Measurements from ENCODE around the gene ACSM5.

ACSM5 gene

GRCh38 chr16:20372701-20373100 is 36.6 kb upstream of the ACSM5 start:
- Histone ChIP-seq H3K36me3 (ENCODE audit: control insufficient read depth, insufficient read depth, low read length) (no peaks in the 10 kb centered on the region), H3K27me3 (ENCODE audit: control insufficient read depth, insufficient read depth, low read length) (no peaks in the 10 kb centered on the region), H3K4me1 (no peaks in the 10 kb centered on the region), H3K79me2 (no peaks in the 10 kb centered on the region), H3K4me2 (ENCODE audit: low read length) (no peak overlapping the region), H3K9ac (no peak overlapping the region), H2AFZ (no peak overlapping the region), H3K9me3 (ENCODE audit: control insufficient read depth, low read length) (no peaks in the 10 kb centered on the region), H3K4me3 (ENCODE audit: low read depth, low read length) (no peak overlapping the region), H3K27ac (no peak overlapping the region)
- no peak for TF ChIP-seq CTCF (IDR thresholded peaks at IDR 0.05)

- Histone ChIP-seq H2AFZ (no peak overlapping the region), H3K27ac (no peak overlapping the region), H3K4me2 (ENCODE audit: low read length) (no peak overlapping the region), H3K79me2 (no peaks in the 10 kb centered on the region), H3K9ac (no peak overlapping the region), H3K4me3 (ENCODE audit: low read depth, low read length) (no peak overlapping the region), H3K36me3 (ENCODE audit: control insufficient read depth, insufficient read depth, low read length) (no peaks in the 10 kb centered on the region), H3K9me3 (ENCODE audit: control insufficient read depth, low read length) (no peaks in the 10 kb centered on the region), H3K4me1 (no peaks in the 10 kb centered on the region), H3K27me3 (ENCODE audit: control insufficient read depth, insufficient read depth, low read length) (no peaks in the 10 kb centered on the region)
- TF ChIP-seq CTCF (IDR thresholded peaks at IDR 0.05) = no peak
These were observed 32.2 kb upstream of the ACSM5 start for GRCh38 chr16:20377181-20377580.

- no peak for TF ChIP-seq CTCF (IDR thresholded peaks at IDR 0.05)
- H3K27ac ChIP-seq = no peak overlapping the region
- H2AFZ ChIP-seq = no peak overlapping the region
- no peaks in the 10 kb centered on the region for H3K27me3 ChIP-seq (ENCODE audit: control insufficient read depth, insufficient read depth, low read length)
- no peaks in the 10 kb centered on the region for H3K9me3 ChIP-seq (ENCODE audit: control insufficient read depth, low read length)
- H3K9ac ChIP-seq = no peak overlapping the region
- H3K4me3 ChIP-seq (ENCODE audit: low read depth, low read length) = no peak overlapping the region
- no peaks in the 10 kb centered on the region for H3K4me1 ChIP-seq
- H3K36me3 ChIP-seq (ENCODE audit: control insufficient read depth, insufficient read depth, low read length) = no peaks in the 10 kb centered on the region
- H3K4me2 ChIP-seq (ENCODE audit: low read length) = no peak overlapping the region
- H3K79me2 ChIP-seq = no peaks in the 10 kb centered on the region
These were observed 28.6 kb upstream of the ACSM5 start for GRCh38 chr16:20380782-20381181.

- no peaks in the 10 kb centered on the region for H3K27me3 ChIP-seq (ENCODE audit: control insufficient read depth, insufficient read depth, low read length)
- no peak overlapping the region for H3K27ac ChIP-seq
- no peak overlapping the region for H2AFZ ChIP-seq
- H3K9me3 ChIP-seq (ENCODE audit: control insufficient read depth, low read length) = no peaks in the 10 kb centered on the region
- no peaks in the 10 kb centered on the region for H3K4me1 ChIP-seq
- H3K79me2 ChIP-seq = no peaks in the 10 kb centered on the region
- no peak overlapping the region for H3K4me2 ChIP-seq (ENCODE audit: low read length)
- no peak for TF ChIP-seq CTCF (IDR thresholded peaks at IDR 0.05)
- H3K36me3 ChIP-seq (ENCODE audit: control insufficient read depth, insufficient read depth, low read length) = no peaks in the 10 kb centered on the region
- H3K4me3 ChIP-seq (ENCODE audit: low read depth, low read length) = no peak overlapping the region
- H3K9ac ChIP-seq = no peak overlapping the region
These were observed 27.0 kb upstream of the ACSM5 start for GRCh38 chr16:20382202-20382948.
